Measurements from ENCODE around the gene SMAD4. TPM values are rescaled to one million over a fixed set of nuclear protein-coding genes. Genes with fewer than 3 reads are reported as not detected.

Gene SMAD4
- total and polyA plus RNA-seq, 2 experiments from 2014 or later = 64.4 to 116 TPM

DNA sequence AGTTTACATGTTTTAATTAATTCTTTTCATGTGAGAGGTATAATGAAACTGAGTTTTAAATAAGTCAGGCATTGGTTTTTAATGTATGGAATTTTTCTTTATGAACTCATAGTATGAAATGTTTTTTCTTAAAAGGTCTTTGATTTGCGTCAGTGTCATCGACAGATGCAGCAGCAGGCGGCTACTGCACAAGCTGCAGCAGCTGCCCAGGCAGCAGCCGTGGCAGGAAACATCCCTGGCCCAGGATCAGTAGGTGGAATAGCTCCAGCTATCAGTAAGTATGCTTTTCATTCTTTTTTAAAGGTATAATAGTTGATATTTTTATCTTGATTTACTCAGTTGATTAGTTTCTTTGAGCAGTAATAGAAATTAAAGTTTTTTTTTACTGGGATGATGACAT, 46.5 kb downstream of the SMAD4 start:
- H4K20me1 ChIP-seq (ENCODE audit: insufficient read depth, poor library complexity, severe bottlenecking) = no peaks in the 10 kb centered on the region
- no peak overlapping the region for H2AFZ ChIP-seq
- 95% methylated on average over 4 of the region's 4 CpGs for WGBS (ENCODE audit: low lambda C conversion rate, missing lambda C conversion rate)
- H3K36me3 ChIP-seq (replicated peaks; ENCODE audit: insufficient read depth, low read depth) = peaks cover 4% of the 10 kb centered on the region
- no peak for DNase-seq (ENCODE audit: low spot score)
- H3K4me3 ChIP-seq = no peak overlapping the region
- no peak overlapping the region for H3K4me2 ChIP-seq
- TF ChIP-seq, protein P1, sequence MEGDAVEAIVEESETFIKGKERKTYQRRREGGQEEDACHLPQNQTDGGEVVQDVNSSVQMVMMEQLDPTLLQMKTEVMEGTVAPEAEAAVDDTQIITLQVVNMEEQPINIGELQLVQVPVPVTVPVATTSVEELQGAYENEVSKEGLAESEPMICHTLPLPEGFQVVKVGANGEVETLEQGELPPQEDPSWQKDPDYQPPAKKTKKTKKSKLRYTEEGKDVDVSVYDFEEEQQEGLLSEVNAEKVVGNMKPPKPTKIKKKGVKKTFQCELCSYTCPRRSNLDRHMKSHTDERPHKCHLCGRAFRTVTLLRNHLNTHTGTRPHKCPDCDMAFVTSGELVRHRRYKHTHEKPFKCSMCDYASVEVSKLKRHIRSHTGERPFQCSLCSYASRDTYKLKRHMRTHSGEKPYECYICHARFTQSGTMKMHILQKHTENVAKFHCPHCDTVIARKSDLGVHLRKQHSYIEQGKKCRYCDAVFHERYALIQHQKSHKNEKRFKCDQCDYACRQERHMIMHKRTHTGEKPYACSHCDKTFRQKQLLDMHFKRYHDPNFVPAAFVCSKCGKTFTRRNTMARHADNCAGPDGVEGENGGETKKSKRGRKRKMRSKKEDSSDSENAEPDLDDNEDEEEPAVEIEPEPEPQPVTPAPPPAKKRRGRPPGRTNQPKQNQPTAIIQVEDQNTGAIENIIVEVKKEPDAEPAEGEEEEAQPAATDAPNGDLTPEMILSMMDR (IDR thresholded peaks at IDR 0.05; ENCODE audit: poor library complexity) = no peak
- no peak for TF ChIP-seq EZH2phosphoT487 (IDR thresholded peaks at IDR 0.05; ENCODE audit: low read depth, severe bottlenecking, unreplicated experiment)
- H3K79me2 ChIP-seq = peaks cover 45% of the 10 kb centered on the region
- no peaks in the 10 kb centered on the region for H3K4me1 ChIP-seq (ENCODE audit: insufficient read depth)
- no peaks in the 10 kb centered on the region for H3K9me2 ChIP-seq (replicated peaks; ENCODE audit: insufficient read depth)
- no peak overlapping the region for H3K27ac ChIP-seq
- H3K27me3 ChIP-seq = no peaks in the 10 kb centered on the region
- H3K9me3 ChIP-seq (ENCODE audit: low read depth) = no peaks in the 10 kb centered on the region

DNA sequence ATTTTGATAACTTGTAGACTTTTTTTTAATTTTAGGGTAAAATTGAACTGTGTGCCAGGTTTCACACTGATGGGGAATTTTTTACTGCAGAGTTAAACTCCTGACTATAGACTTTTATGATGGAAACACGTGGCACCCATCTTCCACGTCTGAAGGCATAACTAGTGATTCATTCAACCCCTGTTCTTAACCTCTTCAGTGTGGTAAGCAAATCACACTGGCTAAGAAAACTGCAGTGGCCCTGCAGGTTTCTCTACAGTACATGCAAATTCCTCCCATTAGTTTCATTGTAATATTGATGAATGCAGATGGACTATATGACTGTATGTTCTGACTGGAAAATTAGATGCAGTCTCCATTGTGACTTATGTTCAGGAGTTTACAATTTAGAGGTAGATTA, 47.2 kb downstream of the SMAD4 start:
- Histone ChIP-seq H3K4me1 (ENCODE audit: insufficient read depth) (no peaks in the 10 kb centered on the region), H2AFZ (no peak overlapping the region), H3K27me3 (no peaks in the 10 kb centered on the region), H3K4me3 (no peak overlapping the region), H3K27ac (no peak overlapping the region), H4K20me1 (ENCODE audit: insufficient read depth, poor library complexity, severe bottlenecking) (no peaks in the 10 kb centered on the region), H3K79me2 (peaks cover 38% of the 10 kb centered on the region), H3K4me2 (no peak overlapping the region), H3K36me3 (replicated peaks; ENCODE audit: insufficient read depth, low read depth) (peaks cover 4% of the 10 kb centered on the region), H3K9me3 (ENCODE audit: low read depth) (no peaks in the 10 kb centered on the region), H3K9me2 (replicated peaks; ENCODE audit: insufficient read depth) (no peaks in the 10 kb centered on the region)
- WGBS (ENCODE audit: low lambda C conversion rate, missing lambda C conversion rate) = 69% methylated on average over 2 of the region's 2 CpGs
- DNase-seq (ENCODE audit: low spot score) = no peak
- no peak for TF ChIP-seq EZH2phosphoT487 (IDR thresholded peaks at IDR 0.05; ENCODE audit: low read depth, severe bottlenecking, unreplicated experiment)
- TF ChIP-seq, protein P1 (IDR thresholded peaks at IDR 0.05; ENCODE audit: poor library complexity) = no peak
- no peak for TF ChIP-seq EZH2 (IDR thresholded peaks at IDR 0.05; ENCODE audit: borderline replicate concordance)

DNA sequence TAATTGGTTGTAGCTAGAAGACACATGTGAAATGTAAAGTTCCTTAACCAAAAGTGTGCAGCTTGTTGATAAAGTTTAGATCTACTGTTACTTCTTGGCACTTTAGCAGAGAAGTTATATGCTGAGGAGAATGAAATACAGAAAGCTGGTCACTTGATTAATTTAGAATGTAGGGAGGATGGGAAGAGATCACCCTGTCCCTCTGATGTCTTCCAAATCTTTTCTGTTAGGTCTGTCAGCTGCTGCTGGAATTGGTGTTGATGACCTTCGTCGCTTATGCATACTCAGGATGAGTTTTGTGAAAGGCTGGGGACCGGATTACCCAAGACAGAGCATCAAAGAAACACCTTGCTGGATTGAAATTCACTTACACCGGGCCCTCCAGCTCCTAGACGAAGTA, 48.0 kb downstream of the SMAD4 start:
- Histone ChIP-seq H4K20me1 (ENCODE audit: insufficient read depth, poor library complexity, severe bottlenecking) (no peaks in the 10 kb centered on the region), H3K9me3 (ENCODE audit: low read depth) (no peaks in the 10 kb centered on the region), H3K27me3 (no peaks in the 10 kb centered on the region), H3K79me2 (peaks cover 30% of the 10 kb centered on the region), H3K4me1 (ENCODE audit: insufficient read depth) (no peaks in the 10 kb centered on the region), H3K36me3 (replicated peaks; ENCODE audit: insufficient read depth, low read depth) (peaks cover 4% of the 10 kb centered on the region), H3K4me3 (no peak overlapping the region), H3K4me2 (no peak overlapping the region), H3K27ac (no peak overlapping the region), H3K9me2 (replicated peaks; ENCODE audit: insufficient read depth) (no peaks in the 10 kb centered on the region), H2AFZ (no peak overlapping the region)
- no peak for DNase-seq (ENCODE audit: low spot score)
- TF ChIP-seq EZH2 (IDR thresholded peaks at IDR 0.05; ENCODE audit: borderline replicate concordance) (no peak), EZH2phosphoT487 (IDR thresholded peaks at IDR 0.05; ENCODE audit: low read depth, severe bottlenecking, unreplicated experiment) (no peak)
- TF ChIP-seq, protein P1 (IDR thresholded peaks at IDR 0.05; ENCODE audit: poor library complexity) = no peak
- WGBS (ENCODE audit: low lambda C conversion rate, missing lambda C conversion rate) = 98% methylated on average over 5 of the region's 5 CpGs

All from hepatocyte (in vitro differentiated cells).